HG03097 (cell line): ENCODE data around the gene MOB2.
"Not testable (repeated sequence)": the region's sequence is repeated elsewhere in the genome, so short reads cannot be mapped to it uniquely, and the experiment has no call there.

Source experiments
- ATAC-seq: cut with Tn5 transposase; IDR thresholded peaks from one replicate; pipeline ENCODE4 v1.9.1; 2021; ENCODE audit not compliant: unreplicated experiment, low FRiP score

MOB2 gene

DNA sequence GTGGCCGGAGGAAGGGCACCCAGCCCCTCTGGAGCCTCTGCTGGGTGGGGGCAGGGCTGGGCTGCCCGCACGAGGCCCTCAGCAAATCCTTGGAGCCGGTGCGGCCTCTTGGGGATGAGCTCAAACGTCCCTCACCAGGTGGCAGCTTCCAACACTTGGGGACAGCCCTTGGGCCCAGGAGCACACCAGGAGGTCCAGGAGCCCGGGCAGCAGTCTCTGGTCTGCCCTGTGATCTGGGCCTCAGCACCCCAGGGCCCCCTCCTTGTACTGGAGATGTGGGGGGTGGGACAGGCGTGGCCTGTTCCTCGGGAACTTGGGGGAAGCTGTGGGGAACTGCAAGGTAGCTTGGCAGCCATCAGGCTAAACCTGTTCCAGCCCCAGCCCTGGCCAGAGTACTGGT is 40.0 kb downstream of the MOB2 start:
- no peak for ATAC-seq

DNA sequence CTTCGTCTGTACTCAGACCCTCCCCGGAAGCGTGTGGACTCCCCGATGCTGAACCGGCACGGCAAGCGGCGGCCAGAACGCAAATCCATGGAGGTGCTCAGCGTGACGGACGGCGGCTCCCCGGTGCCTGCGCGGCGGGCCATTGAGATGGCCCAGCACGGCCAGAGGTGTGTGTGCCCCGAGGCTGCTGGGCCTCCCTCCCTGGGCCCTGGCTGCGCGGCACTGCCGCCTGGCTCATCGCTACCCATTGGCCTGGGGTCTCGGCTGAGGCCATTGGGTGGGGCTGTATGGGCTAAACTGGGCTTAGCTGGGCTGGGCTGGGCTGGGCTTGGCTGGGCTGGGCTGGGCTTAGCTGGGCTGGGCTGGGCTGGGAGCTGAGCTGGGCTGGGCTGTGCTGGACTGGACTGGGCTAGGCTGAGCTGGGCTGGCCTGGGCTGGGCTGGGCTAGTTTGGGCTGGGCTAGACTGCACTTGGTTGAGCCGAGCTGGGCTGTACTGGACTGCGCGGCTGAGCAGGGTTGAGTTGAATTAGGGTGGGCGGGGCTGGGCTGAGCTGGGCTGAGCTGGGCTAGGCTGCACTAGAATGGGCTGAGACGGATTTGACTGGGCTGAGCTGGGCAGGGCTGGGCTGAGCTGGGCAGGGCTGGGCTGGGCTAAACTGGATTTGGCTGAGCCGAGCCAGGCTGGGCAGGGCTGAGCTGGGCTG is 40.7 kb downstream of the MOB2 start:
- no peak for ATAC-seq

GRCh38 chr11:1444823-1445422 is 41.7 kb downstream of the MOB2 start:
- no peak for ATAC-seq

- ATAC-seq = no peak
Observed at GRCh38 chr11:1444321-1444720, 42.3 kb downstream of the MOB2 start.

- ATAC-seq = no peak
Observed at GRCh38 chr11:1443737-1444136, 42.8 kb downstream of the MOB2 start.

GRCh38 chr11:1442807-1443366 is 43.7 kb downstream of the MOB2 start:
- ATAC-seq = no peak

GRCh38 chr11:1442163-1442562 is 44.4 kb downstream of the MOB2 start:
- ATAC-seq = no peak

DNA sequence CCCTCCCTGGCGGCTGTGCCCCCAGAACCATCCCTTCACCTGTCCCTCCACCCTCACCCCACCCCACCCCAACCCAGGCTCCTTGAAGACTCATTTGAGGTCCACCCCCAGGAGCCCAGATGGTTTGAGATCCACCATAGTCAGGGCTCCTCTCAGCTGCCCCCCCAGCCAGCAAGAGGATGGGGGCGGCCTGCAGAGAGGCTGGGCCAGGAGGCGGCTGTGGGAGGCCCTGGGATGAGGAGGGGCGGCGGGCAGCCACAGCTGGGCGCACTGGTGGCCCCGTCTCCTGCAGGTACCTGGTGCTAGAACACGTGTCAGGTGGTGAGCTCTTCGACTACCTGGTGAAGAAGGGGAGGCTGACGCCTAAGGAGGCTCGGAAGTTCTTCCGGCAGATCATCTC is 46.1 kb downstream of the MOB2 start:
- ATAC-seq = no peak

GRCh38 chr11:1440066-1440465 is 46.5 kb downstream of the MOB2 start:
- no peak for ATAC-seq

DNA sequence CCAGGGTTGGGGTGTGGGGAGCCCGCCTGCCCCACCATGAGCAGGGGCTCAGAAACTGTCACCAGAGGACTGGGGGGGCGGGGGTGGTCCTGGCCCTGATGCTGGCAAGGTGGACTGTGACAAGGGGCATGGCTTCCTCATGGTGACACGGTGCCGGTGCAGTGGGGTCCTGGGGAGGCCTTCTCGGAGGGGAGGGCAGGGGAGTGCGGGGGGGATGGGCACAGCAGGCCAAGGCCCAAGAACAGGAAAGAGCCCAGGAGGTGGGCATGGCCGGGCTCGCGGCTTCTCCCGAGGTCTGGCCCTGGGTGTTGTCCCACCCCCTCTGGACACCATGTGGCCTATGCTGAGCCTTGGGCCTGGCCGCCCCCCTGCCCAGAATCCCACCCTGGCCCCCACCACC is 47.2 kb downstream of the MOB2 start:
- no peak for ATAC-seq

- no peak for ATAC-seq
Observed at GRCh38 chr11:1438967-1439330, 47.6 kb downstream of the MOB2 start.

DNA sequence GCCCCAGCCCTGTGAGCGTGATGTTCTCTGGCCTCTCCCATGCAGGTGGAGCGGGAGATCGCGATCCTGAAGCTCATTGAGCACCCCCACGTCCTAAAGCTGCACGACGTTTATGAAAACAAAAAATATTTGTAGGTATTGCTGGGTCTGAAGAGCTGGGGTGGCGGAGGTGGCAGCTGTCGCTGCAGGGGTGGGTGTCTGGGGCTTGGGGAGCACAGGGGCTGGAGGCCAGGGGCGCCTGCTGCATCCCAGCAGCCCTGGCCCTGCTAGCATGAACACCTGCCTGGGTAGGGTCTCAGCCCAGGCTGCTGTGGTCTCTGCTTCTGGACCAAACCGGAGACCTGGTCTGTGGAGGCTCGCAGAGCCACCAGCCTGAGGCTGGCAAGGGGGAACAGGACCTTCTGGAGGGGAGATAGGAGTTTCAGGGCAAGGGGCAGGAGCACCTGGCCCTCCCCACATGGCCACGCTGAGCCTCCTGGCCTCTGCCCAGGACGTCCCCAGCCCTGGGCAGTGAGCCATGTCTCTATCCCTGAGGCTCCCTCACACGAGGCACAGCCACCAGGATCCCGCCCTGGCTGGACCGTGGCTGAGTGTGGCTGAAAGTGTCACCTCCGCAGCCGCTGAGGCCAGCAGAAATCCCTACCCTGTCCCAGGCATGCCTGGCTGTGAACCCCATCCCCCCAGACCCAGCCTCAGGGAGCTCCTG is 48.2 kb downstream of the MOB2 start:
- ATAC-seq = no peak

GRCh38 chr11:1437500-1437899 is 49.1 kb downstream of the MOB2 start:
- no peak for ATAC-seq

- no peak for ATAC-seq
Observed at GRCh38 chr11:1436468-1437039, 50.0 kb downstream of the MOB2 start.

DNA sequence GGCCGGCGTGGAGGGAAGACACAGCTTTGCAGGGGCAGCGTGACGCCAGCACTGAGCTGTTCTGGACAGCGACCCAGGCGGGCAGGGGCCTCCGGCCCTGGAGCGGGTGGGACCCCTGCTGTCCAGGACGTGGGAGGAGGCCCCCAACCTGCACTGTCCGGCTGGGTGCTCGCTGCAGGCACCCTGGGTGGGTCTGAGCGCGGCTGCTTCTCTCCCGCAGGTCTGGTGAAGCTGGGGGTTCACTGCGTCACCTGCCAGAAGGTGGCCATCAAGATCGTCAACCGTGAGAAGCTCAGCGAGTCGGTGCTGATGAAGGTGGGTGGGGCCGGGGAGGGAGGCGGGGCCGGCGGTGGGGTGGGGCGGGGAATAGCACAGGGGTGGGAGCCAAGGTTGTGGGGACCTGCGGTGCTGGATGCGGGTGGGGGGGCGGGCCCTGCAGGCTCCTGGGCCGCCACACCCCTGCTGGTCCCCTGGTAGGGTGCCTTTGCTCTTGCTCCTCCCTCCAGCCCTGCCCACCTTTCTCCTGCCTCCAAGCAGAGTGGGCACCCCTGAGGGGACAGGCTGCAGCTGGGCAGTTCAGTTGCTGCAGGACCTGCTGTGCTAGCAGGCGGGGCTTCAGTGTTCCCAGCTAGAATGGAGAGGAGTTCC is 50.6 kb downstream of the MOB2 start:
- ATAC-seq = no peak

- ATAC-seq = not testable (repeated sequence)
Observed at GRCh38 chr11:1435479-1435819, 51.1 kb downstream of the MOB2 start.

DNA sequence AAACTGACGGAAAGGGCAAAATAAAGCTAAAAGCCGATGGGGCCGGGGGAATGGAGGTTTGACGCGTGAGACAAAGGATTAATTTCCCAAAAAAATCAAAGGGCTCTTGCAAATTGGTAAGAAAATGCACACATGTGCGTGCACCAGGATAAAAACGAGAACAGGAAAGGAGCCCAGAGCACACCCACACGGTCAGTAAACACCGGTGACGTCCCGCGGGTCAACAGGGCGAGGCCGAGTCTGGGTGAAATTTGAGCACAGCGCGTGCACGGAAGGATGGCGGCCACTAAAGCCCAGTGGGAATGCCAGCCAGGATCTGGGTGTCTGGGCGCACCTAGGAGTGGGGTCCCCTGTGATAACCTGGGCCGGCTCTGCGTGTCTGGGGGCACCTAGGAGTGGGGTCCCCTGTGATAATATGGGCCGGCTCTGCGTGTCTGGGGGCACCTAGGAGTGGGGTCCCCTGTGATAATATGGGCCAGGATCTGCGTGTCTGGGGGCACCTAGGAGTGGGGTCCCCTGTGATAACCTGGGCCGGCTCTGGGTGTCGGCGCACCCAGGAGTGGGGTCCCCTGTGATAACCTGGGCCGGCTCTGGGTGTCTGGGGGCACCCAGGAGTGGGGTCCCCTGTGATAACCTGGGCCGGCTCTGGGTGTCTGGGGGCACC is 52.5 kb downstream of the MOB2 start:
- no peak for ATAC-seq

- ATAC-seq = no peak
Observed at GRCh38 chr11:1433568-1433967, 53.0 kb downstream of the MOB2 start.

DNA sequence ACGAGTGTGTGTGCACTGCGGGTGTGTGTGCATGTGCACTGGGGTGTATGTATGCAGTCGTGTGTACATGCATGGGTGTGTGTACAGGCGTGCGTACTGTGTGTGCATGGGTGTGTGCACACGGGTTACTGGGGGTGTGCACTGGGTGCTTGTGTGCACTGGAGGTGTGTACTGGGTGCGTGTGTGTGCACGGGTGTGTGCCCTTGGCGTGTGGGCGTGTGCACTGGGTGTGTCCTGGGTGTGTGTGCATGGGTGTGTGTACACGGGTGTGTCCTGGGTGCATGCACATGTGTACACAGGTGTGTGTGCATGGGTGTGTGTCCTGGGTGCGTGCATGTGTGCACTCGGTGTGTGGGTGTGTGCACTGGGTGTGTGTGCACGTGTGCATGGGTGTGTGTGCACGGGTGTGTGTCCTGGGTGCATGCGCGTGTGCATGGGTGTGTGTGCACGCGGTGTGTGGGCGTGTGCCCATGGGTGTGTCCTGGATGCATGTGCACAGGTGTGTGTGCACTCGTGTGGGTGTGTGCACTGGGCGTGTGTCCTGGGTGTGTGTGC is 57.7 kb downstream of the MOB2 start:
- ATAC-seq = no peak

DNA sequence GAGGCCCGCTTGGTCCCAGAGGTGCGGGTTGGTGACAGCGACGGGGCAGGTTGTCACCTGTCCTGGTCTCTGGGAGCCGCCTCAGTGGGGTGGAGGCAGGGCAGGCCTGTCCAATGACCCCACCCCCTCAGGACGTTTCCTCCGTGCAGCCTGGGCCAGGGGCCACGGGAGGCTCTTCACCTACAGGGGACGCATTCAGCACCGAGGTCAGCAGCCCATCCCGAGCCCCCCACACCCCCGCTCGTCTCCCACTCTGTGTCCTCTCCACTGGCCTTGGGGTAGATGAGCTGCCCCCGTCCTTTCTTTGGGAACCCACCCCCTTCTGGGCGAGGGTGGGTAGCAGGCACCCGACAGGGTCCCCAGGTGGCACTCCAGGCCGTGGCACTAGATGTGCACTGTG is 61.1 kb downstream of the MOB2 start:
- ATAC-seq = no peak
